ENCODE measurements around the gene CLECL1. TPM values are rescaled to one million over a fixed set of nuclear protein-coding genes. Genes with fewer than 3 reads are reported as not detected.

CLECL1 gene
- total and polyA plus RNA-seq, 2 of the 4 experiments (the other 2 are of a cell fraction): not detected

GRCh38 chr12:9731393-9731792 is 1.5 kb downstream of the CLECL1 start:
- Histone ChIP-seq H2BK120ac (ENCODE audit: low read depth, low read length) (no peak overlapping the region), H3K4me1 (ENCODE audit: control insufficient read depth, insufficient read depth, low read length) (no peaks in the 10 kb centered on the region), H3K56ac (ENCODE audit: extremely low read depth, insufficient read depth, low read length) (no peak overlapping the region), H3K9me3 (ENCODE audit: control insufficient read depth, insufficient read depth, low read length) (no peaks in the 10 kb centered on the region), H3K9ac (ENCODE audit: low read depth, low read length) (no peak overlapping the region), H3K79me1 (ENCODE audit: low read depth in 1 of 2, low read length in 2 of 2) (no peaks in the 10 kb centered on the region), H3K27ac (ENCODE audit: insufficient read depth, low read length) (no peak overlapping the region), H2AK9ac (replicated peaks; ENCODE audit: low read depth, low read length, poor library complexity) (no peak overlapping the region), H2BK5ac (ENCODE audit: low read depth, low read length, poor library complexity, severe bottlenecking) (no peak overlapping the region), H2BK15ac (ENCODE audit: low read depth, low read length) (no peak overlapping the region), H3K4me3 (ENCODE audit: insufficient read depth, low read depth, low read length) (no peak overlapping the region), H2AFZ (replicated peaks; ENCODE audit: low read length, poor library complexity) (no peak overlapping the region), H2AK5ac (ENCODE audit: low read depth, low read length) (no peak overlapping the region), H3K18ac (ENCODE audit: low read depth, low read length) (no peak overlapping the region), H3K27me3 (ENCODE audit: control insufficient read depth, insufficient read depth, low read length) (no peaks in the 10 kb centered on the region; the same call in none of the 2 replicates), H3K23ac (ENCODE audit: low read depth, low read length) (no peak overlapping the region), H4K20me1 (ENCODE audit: insufficient read depth, low read length) (no peaks in the 10 kb centered on the region), H3K14ac (replicated peaks; ENCODE audit: low read depth, low read length) (no peak overlapping the region), H3K9me1 (ENCODE audit: insufficient read depth, low read length) (no peaks in the 10 kb centered on the region), H3K4ac (ENCODE audit: low read depth, low read length) (no peak overlapping the region), H4K8ac (ENCODE audit: low read depth in 2 of 2, low read length in 2 of 2) (no peak overlapping the region), H3K36me3 (ENCODE audit: control insufficient read depth, insufficient read depth, low read length) (no peaks in the 10 kb centered on the region), H4K91ac (ENCODE audit: insufficient read depth, low read depth, low read length) (no peak overlapping the region), H4K5ac (ENCODE audit: low read depth, low read length) (no peak overlapping the region), H3K4me2 (ENCODE audit: low read depth, low read length) (no peak overlapping the region), H2BK20ac (ENCODE audit: low read depth, low read length) (no peak overlapping the region)
- no peak for TF ChIP-seq POLR2A (IDR thresholded peaks at IDR 0.05; ENCODE audit: low read depth, low read length)
- no peak for TF ChIP-seq CEBPB (IDR thresholded peaks at IDR 0.05; ENCODE audit: low read depth, low read length)
- TF ChIP-seq MAFK (IDR thresholded peaks at IDR 0.05; ENCODE audit: low read depth, low read length): no peak
- TF ChIP-seq USF2 (IDR thresholded peaks at IDR 0.05; ENCODE audit: low read depth, low read length): no peak
- POLR2A ChIA-PET (ENCODE audit: unreplicated experiment): no interaction called here
- no TSS peak for BruUV-seq (replicated peaks)
- in situ Hi-C loops (cut with MboI; ENCODE audit: low sequenced_read_pairs) (no loop called here), dilution Hi-C loops (cut with HindIII; ENCODE audit: low sequenced_read_pairs, unreplicated experiment) (no loop called here), intact Hi-C loops (cut with micrococcal nuclease) (no loop called here)
- no CpG with 5 or more reads among the region's 6 CpGs for WGBS, 2 experiments (ENCODE audit: extremely low coverage in 2 of 2, insufficient read length in 1 of 2)
- ATAC-seq (ENCODE audit: low read depth): no peak
- CTCF ChIA-PET: no interaction called here
- DNase-seq: no peak
